RWPE1 (cell line): Measurements from ENCODE around the gene GRIK2.

ENCODE experiments used
- CTCF ChIA-PET: fragments of 350-600 bp; sonication (Branson Sonifier 250); formaldehyde crosslinking; extraction: SDS; loops from one replicate; lab custom pipeline; 2021; lab: Yijun Ruan, JAX
- POLR2A ChIA-PET: fragments of 400-600 bp; formaldehyde crosslinking; extraction: SDS; loops from one replicate; lab custom pipeline; 2020; ENCODE audit warnings: antibody characterized with exemption; ENCODE audit not compliant: low non-redundant PET; lab: Yijun Ruan, JAX
- DNase-seq: peaks from one replicate; pipeline ENCODE4 v3.0.0; 2012; ENCODE audit warnings: low spot score
- H3K27ac ChIP-seq: fragments of 450-650 bp; 2 replicates; pipeline ENCODE4 v1.5.1; 2017
- TF ChIP-seq, protein P1 (sequence below): fragments of 450-650 bp; conservative IDR thresholded peaks from 2 replicates; pipeline ENCODE4 v1.5.1; 2017; ENCODE audit warnings: low read depth, mild to moderate bottlenecking

GRIK2 gene

DNA sequence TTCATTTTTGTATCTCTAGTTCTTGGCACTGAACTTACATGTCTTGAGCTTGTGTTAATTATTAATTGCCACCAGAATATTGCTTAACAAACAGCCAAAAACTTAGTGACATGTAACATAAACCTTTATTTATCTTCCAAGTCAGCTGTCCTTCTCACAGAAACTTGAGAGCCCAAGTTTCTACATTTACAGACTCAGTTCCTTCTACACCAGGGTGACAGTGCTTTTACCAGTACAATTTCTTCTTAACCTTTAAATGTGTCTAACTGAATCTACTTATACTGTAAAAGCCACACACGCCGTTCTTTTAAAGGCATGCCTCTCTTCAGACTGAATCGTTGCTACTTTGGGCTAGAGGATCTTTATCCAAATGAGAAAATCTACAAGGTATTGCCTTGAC, 539.2 kb downstream of the GRIK2 start:
- TF ChIP-seq, protein P1, sequence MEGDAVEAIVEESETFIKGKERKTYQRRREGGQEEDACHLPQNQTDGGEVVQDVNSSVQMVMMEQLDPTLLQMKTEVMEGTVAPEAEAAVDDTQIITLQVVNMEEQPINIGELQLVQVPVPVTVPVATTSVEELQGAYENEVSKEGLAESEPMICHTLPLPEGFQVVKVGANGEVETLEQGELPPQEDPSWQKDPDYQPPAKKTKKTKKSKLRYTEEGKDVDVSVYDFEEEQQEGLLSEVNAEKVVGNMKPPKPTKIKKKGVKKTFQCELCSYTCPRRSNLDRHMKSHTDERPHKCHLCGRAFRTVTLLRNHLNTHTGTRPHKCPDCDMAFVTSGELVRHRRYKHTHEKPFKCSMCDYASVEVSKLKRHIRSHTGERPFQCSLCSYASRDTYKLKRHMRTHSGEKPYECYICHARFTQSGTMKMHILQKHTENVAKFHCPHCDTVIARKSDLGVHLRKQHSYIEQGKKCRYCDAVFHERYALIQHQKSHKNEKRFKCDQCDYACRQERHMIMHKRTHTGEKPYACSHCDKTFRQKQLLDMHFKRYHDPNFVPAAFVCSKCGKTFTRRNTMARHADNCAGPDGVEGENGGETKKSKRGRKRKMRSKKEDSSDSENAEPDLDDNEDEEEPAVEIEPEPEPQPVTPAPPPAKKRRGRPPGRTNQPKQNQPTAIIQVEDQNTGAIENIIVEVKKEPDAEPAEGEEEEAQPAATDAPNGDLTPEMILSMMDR: no peak
- no peak overlapping the region for H3K27ac ChIP-seq
- ChIA-PET POLR2A (no interaction called here), CTCF (interaction anchor here (0.6 kb wide), 1 partner anchor 1101 kb away, joined by 3 read pairs; no protein-coding TSS in a partner anchor)
- DNase-seq: no peak

DNA sequence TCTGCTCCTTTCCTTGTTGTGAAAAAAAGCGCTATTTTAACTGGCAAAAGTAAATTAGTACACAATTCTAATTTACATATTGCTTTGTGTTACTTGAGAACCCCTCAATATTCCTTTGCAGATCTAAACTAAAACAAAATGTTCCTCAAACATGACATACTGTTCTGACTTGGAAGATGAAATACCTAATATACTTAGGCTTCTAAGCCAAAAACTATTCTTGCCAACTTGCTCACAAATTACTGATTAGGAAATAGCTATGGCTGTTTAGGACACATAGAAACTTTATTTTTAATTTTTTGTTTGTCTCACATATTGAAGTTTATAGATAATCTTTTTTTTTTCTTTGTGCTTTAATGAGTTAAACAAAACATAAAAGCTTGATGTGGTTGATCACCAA, 542.2 kb downstream of the GRIK2 start:
- TF ChIP-seq, protein P1: no peak
- CTCF ChIA-PET: interaction anchor here (0.5 to 0.6 kb wide), 2 partner anchors 141 to 825 kb away, joined by 3 read pairs; no protein-coding TSS in a partner anchor
- H3K27ac ChIP-seq: no peak overlapping the region
- DNase-seq: no peak
- POLR2A ChIA-PET: no interaction called here

DNA sequence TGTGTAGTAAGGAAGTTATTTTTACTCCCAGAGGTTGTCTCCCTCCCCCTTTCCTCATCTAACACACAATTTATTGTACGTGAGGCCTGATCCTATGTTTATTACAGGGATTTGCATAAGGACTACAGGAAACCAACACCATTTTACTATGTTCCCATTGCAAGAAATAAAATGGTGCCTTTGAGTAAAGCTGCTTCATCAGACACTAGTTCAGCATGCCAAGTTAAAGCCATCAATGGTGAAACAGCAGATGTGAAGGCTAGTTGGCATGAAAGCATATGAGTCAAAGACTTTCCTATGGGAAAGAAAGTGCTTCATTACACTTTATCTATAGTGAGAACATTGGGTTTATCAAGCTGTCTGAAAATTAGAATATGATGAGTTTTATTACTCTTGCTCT, 543.0 kb downstream of the GRIK2 start:
- CTCF ChIA-PET: no interaction called here
- TF ChIP-seq, protein P1: no peak

GRCh38 chr6:101937108-101937507, 543.6 kb downstream of the GRIK2 start:
- no peak overlapping the region for H3K27ac ChIP-seq
- CTCF ChIA-PET: interaction anchor here (0.6 to 0.7 kb wide), 2 partner anchors 12 to 23 kb away, joined by 3 read pairs; no protein-coding TSS in a partner anchor
- no peak for DNase-seq
- TF ChIP-seq, protein P1: no peak
- POLR2A ChIA-PET: no interaction called here

More for the DNA sequence above, 543.0 kb downstream of the GRIK2 start:
- no peak overlapping the region for H3K27ac ChIP-seq
- POLR2A ChIA-PET: no interaction called here
- no peak for DNase-seq

DNA sequence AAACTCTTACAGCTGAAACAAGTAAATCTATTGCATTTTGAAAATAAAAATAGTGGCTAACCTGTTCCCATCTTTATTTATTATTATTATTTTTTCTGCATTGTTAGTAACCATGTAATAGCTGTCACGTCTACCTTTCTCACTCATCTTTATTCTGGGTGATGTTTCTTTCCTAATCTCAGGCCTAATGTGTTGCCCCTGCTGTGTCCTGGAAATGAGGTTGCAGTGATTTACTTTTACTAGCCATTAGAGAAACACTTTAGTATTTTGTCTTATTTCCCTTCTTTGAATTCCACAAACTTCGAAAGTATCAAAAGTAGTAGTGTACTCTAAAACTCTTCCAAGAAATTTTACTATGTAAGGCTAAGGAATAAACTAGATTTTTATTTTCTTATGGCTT, 546.9 kb downstream of the GRIK2 start:
- no peak for DNase-seq
- TF ChIP-seq, protein P1: no peak
- POLR2A ChIA-PET: no interaction called here
- H3K27ac ChIP-seq: no peak overlapping the region
- CTCF ChIA-PET: no interaction called here

- DNase-seq: no peak
- no peak overlapping the region for H3K27ac ChIP-seq
- ChIA-PET POLR2A (no interaction called here), CTCF (no interaction called here)
- TF ChIP-seq, protein P1: no peak
Measured at GRCh38 chr6:101956961-101957360, 563.5 kb downstream of the GRIK2 start.

- POLR2A ChIA-PET: no interaction called here
- CTCF ChIA-PET: no interaction called here
Measured at GRCh38 chr6:101961357-101961756, 567.8 kb downstream of the GRIK2 start.

More at GRCh38 chr6:101961357-101961756, 567.8 kb downstream of the GRIK2 start:
- TF ChIP-seq, protein P1: no peak
- DNase-seq: no peak
- no peak overlapping the region for H3K27ac ChIP-seq
